SK-N-SH (cell line): ENCODE measurements around the gene ATP11A. TPM values are rescaled to one million over a fixed set of nuclear protein-coding genes. Genes with fewer than 3 reads are reported as not detected.

ENCODE experiments used
- CTCF ChIA-PET: fragments of 300-600, 350-600 bp; formaldehyde crosslinking; extraction: SDS; loops from one replicate; lab custom pipeline; 2021; lab: Yijun Ruan, JAX
- POLR2A ChIA-PET: fragments of 350-600 bp; sonication (Branson Sonifier 250); formaldehyde crosslinking; extraction: SDS; loops from one replicate; lab custom pipeline; 2020; ENCODE audit warnings: antibody characterized with exemption, inconsistent platforms; lab: Yijun Ruan, JAX
- DNase-seq: peaks from one replicate; pipeline ENCODE4 v3.0.0; 2012
- H2AFZ ChIP-seq: fragments of 200-600 bp; sonication (generic); 2 replicates; pipeline ENCODE4 v1.8.1; 2016; ENCODE audit warnings: antibody characterized with exemption, mild to moderate bottlenecking, low read depth
- H3F3A ChIP-seq: fragments of 200-600 bp; sonication (generic); replicated peaks from 2 replicates; pipeline ENCODE3; 2016; ENCODE audit warnings: antibody characterized with exemption, mild to moderate bottlenecking; ENCODE audit not compliant: insufficient read depth
- H3K27ac ChIP-seq, 2 experiments: fragments of 200-500 bp in 1 of 2; fragments of 200-600 bp in 1 of 2; sonication (Bioruptor generic) in 1 of 2; sonication (generic), shearing (Covaris generic) in 1 of 2; 2 replicates each; pipeline versions ENCODE4 v1.5.1 to v1.6.1; 2014 to 2016; ENCODE audit warnings: low read depth in 2 of 2, inconsistent platforms in 1 of 2, low read length in 1 of 2, mild to moderate bottlenecking in 1 of 2, mixed read lengths in 1 of 2
- H3K27me3 ChIP-seq: fragments of 200-600 bp; sonication (generic), shearing (Covaris generic); 2 replicates; pipeline ENCODE4 v1.6.1; 2016; ENCODE audit warnings: mixed run types; ENCODE audit not compliant: insufficient read depth
- H3K36me3 ChIP-seq, 2 experiments: fragments of 200-500 bp in 1 of 2; fragments of 200-600 bp in 1 of 2; sonication (Bioruptor generic) in 1 of 2; sonication (generic) in 1 of 2; replicated peaks in 1 of 2; 2 replicates each; pipeline versions ENCODE3 to v1.5.1; 2014 to 2016; ENCODE audit warnings: low read length in 1 of 2, mild to moderate bottlenecking in 1 of 2; ENCODE audit not compliant: insufficient read depth in 2 of 2, control insufficient read depth in 1 of 2
- H3K4me1 ChIP-seq, 2 experiments: fragments of 200-500 bp in 1 of 2; fragments of 200-600 bp in 1 of 2; sonication (Bioruptor generic) in 1 of 2; sonication (generic), shearing (Covaris generic) in 1 of 2; 2 replicates each; pipeline versions ENCODE4 v1.5.1 to v1.6.1; 2014 to 2016; ENCODE audit warnings: low read depth in 1 of 2, low read length in 1 of 2, mixed run types in 1 of 2; ENCODE audit not compliant: insufficient read depth in 2 of 2, control insufficient read depth in 1 of 2
- H3K4me2 ChIP-seq: fragments of 200-600 bp; sonication (generic), shearing (Covaris generic); 2 replicates; pipeline ENCODE4 v1.6.1; 2017; ENCODE audit warnings: mixed run types
- H3K4me3 ChIP-seq, 2 experiments: fragments of 200-500 bp in 1 of 2; fragments of 200-600 bp in 1 of 2; sonication (Bioruptor generic) in 1 of 2; sonication (generic), shearing (Covaris generic) in 1 of 2; 2 replicates each; pipeline versions ENCODE4 v1.5.1 to v1.8.1; 2014 to 2016; ENCODE audit warnings: low read depth in 2 of 2, inconsistent platforms in 1 of 2, low read length in 1 of 2, mild to moderate bottlenecking in 1 of 2, mixed read lengths in 1 of 2, moderate library complexity in 1 of 2
- H3K79me2 ChIP-seq: fragments of 200-600 bp; sonication (generic); 2 replicates; pipeline ENCODE4 v1.8.1; 2017; ENCODE audit warnings: mild to moderate bottlenecking; ENCODE audit not compliant: insufficient read depth
- H3K9ac ChIP-seq: fragments of 200-600 bp; sonication (generic); 2 replicates; pipeline ENCODE4 v1.6.1; 2017; ENCODE audit warnings: mixed run types
- H3K9me2 ChIP-seq: fragments of 200-600 bp; sonication (generic); 2 replicates; pipeline ENCODE4 v1.6.1; 2017; ENCODE audit warnings: mixed run types
- H3K9me3 ChIP-seq: fragments of 200-600 bp; sonication (generic); 2 replicates; pipeline ENCODE4 v1.6.1; 2017; ENCODE audit warnings: mixed run types, mild to moderate bottlenecking, moderate library complexity
- H4K20me1 ChIP-seq: fragments of 200-600 bp; sonication (generic); 2 replicates; pipeline ENCODE4 v1.6.1; 2017; ENCODE audit warnings: mild to moderate bottlenecking, mixed run types; ENCODE audit not compliant: insufficient read depth
- EZH2phosphoT487 ChIP-seq: fragments of 200-600 bp; sonication (generic); IDR thresholded peaks from 2 replicates; pipeline ENCODE4 v1.6.1; 2017; ENCODE audit warnings: low read depth, mixed run types, mild to moderate bottlenecking, antibody characterized with exemption, moderate library complexity, borderline replicate concordance
- FOXM1 ChIP-seq: IDR thresholded peaks from 2 replicates; pipeline ENCODE4 v1.4.0; 2012; ENCODE audit warnings: low read depth, mild to moderate bottlenecking
- GATA2 ChIP-seq: sonication (generic); formaldehyde crosslinking; IDR thresholded peaks from 2 replicates; pipeline ENCODE4 v1.5.0; 2020; ENCODE audit warnings: mild to moderate bottlenecking, missing genetic modification reagents
- IRF3 ChIP-seq: fragments of 150-350 bp; IDR thresholded peaks from 2 replicates; pipeline ENCODE4 v1.6.1; 2016; ENCODE audit warnings: mild to moderate bottlenecking, low read depth, low read length
- MAX ChIP-seq: IDR thresholded peaks from 2 replicates; pipeline ENCODE4 v1.4.0; 2012; ENCODE audit warnings: low read depth
- MEF2A ChIP-seq: IDR thresholded peaks from 2 replicates; pipeline ENCODE4 v1.4.0; 2012; ENCODE audit warnings: low read depth, borderline replicate concordance
- RXRA ChIP-seq: IDR thresholded peaks from 2 replicates; pipeline ENCODE4 v1.4.0; 2012; ENCODE audit warnings: low read depth, mild to moderate bottlenecking, borderline replicate concordance
- SIN3A ChIP-seq: IDR thresholded peaks from 2 replicates; pipeline ENCODE4 v1.6.1; 2012; ENCODE audit warnings: low read depth, mild to moderate bottlenecking, low read length, moderate library complexity, borderline replicate concordance
- TCF12 ChIP-seq: IDR thresholded peaks from 2 replicates; pipeline ENCODE4 v1.4.0; 2012
- TEAD4 ChIP-seq: IDR thresholded peaks from 2 replicates; pipeline ENCODE4 v1.4.0; 2012; ENCODE audit warnings: mild to moderate bottlenecking, borderline replicate concordance; ENCODE audit not compliant: insufficient read depth
- YY1 ChIP-seq: IDR thresholded peaks from 2 replicates; pipeline ENCODE4 v1.4.0; 2012; ENCODE audit warnings: low read depth, mild to moderate bottlenecking
- WGBS: methylation state at CpG from one replicate; pipeline ENCODE4 v1.1.6; 2017; ENCODE audit warnings: low lambda C conversion rate; 5-methylcytosine and 5-hydroxymethylcytosine counted together
- polyA plus RNA-seq, 3 experiments: library from polyadenylated mRNA; depleted of rRNA; stranded (reverse); fragments of >200 nt; gene quantifications; 2 replicates each; pipeline ENCODE4 v1.2.3, GENCODE V29; 2012

Gene ATP11A
- polyA plus RNA-seq, 1 of the 3 experiments (the other 2 are of a cell fraction): 4.1 TPM

DNA sequence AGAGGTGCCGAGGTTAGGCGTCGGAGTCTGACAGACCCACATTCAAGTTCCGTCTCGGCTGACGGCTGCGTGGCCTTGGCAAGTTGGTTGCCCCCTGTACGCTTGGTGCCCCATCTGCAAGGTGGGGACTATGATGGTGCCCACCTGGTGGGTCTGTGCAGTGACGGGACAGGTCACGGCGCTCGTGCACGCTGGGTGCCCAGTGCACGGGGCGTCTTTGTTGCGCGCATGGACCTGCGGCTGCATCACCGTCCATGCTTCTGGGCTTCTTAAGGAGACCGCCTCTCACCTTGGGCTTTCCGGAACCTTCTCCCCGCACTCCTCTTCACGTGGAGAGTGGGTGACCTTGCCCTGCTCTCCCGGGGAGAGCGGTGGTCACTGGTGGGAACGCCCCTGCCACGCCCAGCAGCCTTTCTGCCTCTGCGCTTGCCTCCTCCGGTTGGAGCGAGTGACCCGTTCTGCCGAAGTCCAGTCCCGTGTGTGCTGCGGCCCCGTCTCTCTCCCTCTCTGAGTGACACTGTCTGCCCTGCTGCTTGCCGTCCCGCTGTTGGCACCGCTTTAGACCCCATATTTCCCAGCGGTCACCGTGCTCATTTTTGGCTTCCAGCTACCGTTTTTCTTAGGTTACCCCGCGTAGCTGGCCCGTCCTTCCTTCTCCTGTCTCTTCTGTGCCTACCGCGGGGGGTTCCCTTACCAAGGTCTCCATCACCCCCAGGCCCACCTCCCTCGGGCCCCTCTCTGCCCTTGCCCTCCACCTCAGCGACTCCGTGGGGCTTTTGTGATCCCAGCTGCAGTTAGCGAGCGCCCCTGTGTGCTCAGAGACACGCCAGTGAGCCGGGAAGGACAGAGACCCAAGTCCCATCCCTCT lies 6.4 kb downstream of the ATP11A start (continued):
- TF ChIP-seq TEAD4 (no peak), RXRA (no peak)

- H2AFZ ChIP-seq: no peak overlapping the region
- CTCF ChIA-PET: no interaction called here
- no peak for DNase-seq
- no peaks in the 10 kb centered on the region for H3K27me3 ChIP-seq
- peaks cover 0 to 23% of the 10 kb centered on the region in 2 experiments; a peak in 3 of 4 replicates for H3K4me1 ChIP-seq
- H3K27ac ChIP-seq: no peak overlapping the region
- TF ChIP-seq IRF3 (no peak), TCF12 (no peak)
- no peaks in the 10 kb centered on the region for H3K9me3 ChIP-seq
- H3K36me3 ChIP-seq: peaks cover 0 to 2% of the 10 kb centered on the region in 2 experiments
- no peaks in the 10 kb centered on the region for H3K9me2 ChIP-seq
- 96% methylated on average over 23 of the region's 34 CpGs for WGBS
- no peaks in the 10 kb centered on the region for H3F3A ChIP-seq
- H3K79me2 ChIP-seq: peaks cover 15% of the 10 kb centered on the region; the same call in 1 of the 2 replicates
- H4K20me1 ChIP-seq: no peaks in the 10 kb centered on the region
- no peak overlapping the region for H3K4me3 ChIP-seq
- POLR2A ChIA-PET: no interaction called here
- no peak overlapping the region for H3K4me2 ChIP-seq
- H3K9ac ChIP-seq: no peak overlapping the region
Measured at GRCh38 chr13:112696869-112697465, 7.1 kb downstream of the ATP11A start.

DNA sequence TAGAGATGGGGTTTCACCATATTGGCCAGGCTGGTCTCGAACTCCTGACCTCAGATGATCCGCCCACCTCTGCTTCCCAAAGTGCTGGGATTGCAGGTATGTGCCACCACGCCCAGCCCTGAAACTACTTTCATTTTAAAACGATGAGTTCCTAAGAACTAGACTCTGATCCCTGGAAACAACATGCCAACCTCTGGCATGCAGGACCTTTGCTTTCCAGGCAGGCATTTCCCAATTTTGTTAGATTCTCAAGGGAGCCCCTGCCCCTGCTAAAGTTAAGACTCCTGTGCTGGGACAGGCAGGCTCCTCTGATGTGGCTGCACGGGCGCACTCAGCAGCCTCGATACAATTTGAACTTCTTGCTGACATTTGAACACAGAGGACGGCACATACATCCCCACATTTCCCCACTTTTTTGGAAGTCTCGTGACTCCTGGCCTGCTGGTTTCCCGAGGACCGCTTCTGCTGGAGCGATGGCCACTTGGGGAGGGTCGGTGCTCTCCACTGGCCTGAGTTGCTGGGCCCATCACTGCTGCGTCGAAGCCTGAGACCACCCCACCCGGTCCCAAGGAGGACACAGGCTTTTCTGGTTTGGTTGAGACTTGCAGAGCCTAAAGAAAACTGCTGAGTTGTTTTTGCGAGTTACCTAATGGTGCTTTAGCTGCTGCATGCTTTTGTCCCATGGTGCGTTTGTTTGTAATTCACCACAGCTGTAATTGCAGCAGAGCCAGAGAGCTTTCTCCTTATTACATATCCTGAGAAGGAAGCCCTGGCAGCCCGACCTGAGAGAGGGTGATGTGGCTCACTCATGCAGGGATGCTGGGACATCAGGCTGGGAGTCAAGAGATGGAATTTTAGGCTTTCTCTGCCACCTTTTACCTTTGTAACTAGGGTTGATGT lies 8.2 kb downstream of the ATP11A start:
- no peaks in the 10 kb centered on the region for H4K20me1 ChIP-seq
- H2AFZ ChIP-seq: no peak overlapping the region
- H3K4me1 ChIP-seq: peaks cover 0 to 15% of the 10 kb centered on the region in 2 experiments; a peak in 1 of 4 replicates
- no peaks in the 10 kb centered on the region for H3F3A ChIP-seq
- 81% methylated on average over 19 of the region's 19 CpGs for WGBS
- no peak overlapping the region for H3K4me3 ChIP-seq
- TF ChIP-seq MEF2A: no peak
- no peak for TF ChIP-seq SIN3A
- TF ChIP-seq FOXM1: no peak
- no peak for TF ChIP-seq YY1
- TF ChIP-seq EZH2phosphoT487: no peak
- no peak for TF ChIP-seq GATA2 (CRISPR knock-in tag)
- no peak for TF ChIP-seq MAX
- DNase-seq: no peak
- H3K9ac ChIP-seq: no peak overlapping the region
- H3K27ac ChIP-seq: no peak overlapping the region
- H3K9me3 ChIP-seq: no peaks in the 10 kb centered on the region
- POLR2A ChIA-PET: no interaction called here
- CTCF ChIA-PET: no interaction called here
- no peak overlapping the region for H3K4me2 ChIP-seq
- H3K27me3 ChIP-seq: no peaks in the 10 kb centered on the region
- H3K9me2 ChIP-seq: no peaks in the 10 kb centered on the region
- H3K36me3 ChIP-seq: peaks cover 0 to 2% of the 10 kb centered on the region in 2 experiments
- peaks cover 8% of the 10 kb centered on the region; the same call in 1 of the 2 replicates for H3K79me2 ChIP-seq
